Retina (tissue), 1 donor: ENCODE measurements around the gene ANKRD16.
"Not testable (repeated sequence)": the region's sequence is repeated elsewhere in the genome, so short reads cannot be mapped to it uniquely, and the experiment has no call there.

Experiments used
- DNase-seq: peaks from one replicate; pipeline ENCODE4 v3.0.0-alpha.2; 2016

ANKRD16 gene

GRCh38 chr10:5871596-5871995 is 18.1 kb downstream of the ANKRD16 start:
- DNase-seq: no peak

- DNase-seq: no peak
These were observed 20.5 kb downstream of the ANKRD16 start for GRCh38 chr10:5869156-5869555.

GRCh38 chr10:5868383-5868782 is 21.3 kb downstream of the ANKRD16 start:
- DNase-seq: not testable (repeated sequence)

- DNase-seq: not testable (repeated sequence)
These were observed 22.5 kb downstream of the ANKRD16 start for GRCh38 chr10:5867091-5867615.

GRCh38 chr10:5866451-5867081 is 23.1 kb downstream of the ANKRD16 start:
- not testable (repeated sequence) for DNase-seq

- not testable (repeated sequence) for DNase-seq
These were observed 26.6 kb downstream of the ANKRD16 start for GRCh38 chr10:5862981-5863685.

- no peak for DNase-seq
These were observed 27.2 kb downstream of the ANKRD16 start for GRCh38 chr10:5862360-5862961.

GRCh38 chr10:5860066-5860465 is 29.6 kb downstream of the ANKRD16 start:
- no peak for DNase-seq

- DNase-seq: no peak
These were observed 30.9 kb downstream of the ANKRD16 start for GRCh38 chr10:5858811-5859210.

GRCh38 chr10:5856701-5857004 is 33.0 kb downstream of the ANKRD16 start:
- no peak for DNase-seq

- DNase-seq: no peak
These were observed 33.6 kb downstream of the ANKRD16 start for GRCh38 chr10:5855979-5856700.

- no peak for DNase-seq
These were observed 35.6 kb downstream of the ANKRD16 start for GRCh38 chr10:5854131-5854475.

- not testable (repeated sequence) for DNase-seq
These were observed 43.0 kb downstream of the ANKRD16 start for GRCh38 chr10:5846667-5847066.

- no peak for DNase-seq
These were observed 45.2 kb downstream of the ANKRD16 start for GRCh38 chr10:5844345-5845055.

GRCh38 chr10:5843686-5844344 is 45.9 kb downstream of the ANKRD16 start:
- DNase-seq: no peak

GRCh38 chr10:5841965-5842364 is 47.7 kb downstream of the ANKRD16 start:
- DNase-seq: no peak

GRCh38 chr10:5840314-5841307 is 49.1 kb downstream of the ANKRD16 start:
- peak; percentile 54 for DNase-seq

- not testable (repeated sequence) for DNase-seq
These were observed 53.5 kb downstream of the ANKRD16 start for GRCh38 chr10:5836181-5836580.

GRCh38 chr10:5835446-5836095 is 54.1 kb downstream of the ANKRD16 start:
- DNase-seq: no peak

GRCh38 chr10:5833814-5834213 is 55.9 kb downstream of the ANKRD16 start:
- DNase-seq: no peak
